Measurements from ENCODE around the gene APLP2. TPM values are rescaled to one million over a fixed set of nuclear protein-coding genes. Genes with fewer than 3 reads are reported as not detected.

Gene APLP2
- total RNA-seq, 1 experiment from 2014 or later = 345 TPM

DNA sequence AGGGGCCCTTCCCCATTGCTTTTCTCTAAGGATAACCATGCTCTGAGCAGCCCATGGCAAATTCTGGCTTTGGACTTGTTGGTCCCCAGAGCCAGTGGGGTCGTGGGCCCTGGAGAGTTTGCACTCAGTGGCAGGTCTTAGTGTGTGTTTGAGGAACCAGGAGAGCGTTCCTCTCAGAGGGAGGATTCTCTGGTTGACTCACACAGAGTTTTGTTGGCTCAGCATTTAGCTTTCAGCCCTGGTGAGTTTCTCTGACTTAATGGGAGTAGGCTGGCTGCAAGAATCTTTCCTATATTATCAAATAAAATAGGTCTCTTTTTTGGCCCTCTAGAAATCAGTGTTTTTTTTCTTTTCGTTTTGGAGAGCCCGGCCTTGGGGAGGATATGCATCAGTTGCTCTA is 110.8 kb downstream of the APLP2 start:
- Histone ChIP-seq H3K27me3 (ENCODE audit: low read length) (no peaks in the 10 kb centered on the region), H3K79me2 (ENCODE audit: low read length) (peaks cover 98% of the 10 kb centered on the region), H2AFZ (ENCODE audit: low read length) (no peak overlapping the region), H3K9me3 (ENCODE audit: low read length) (no peaks in the 10 kb centered on the region), H3K9ac (ENCODE audit: low read length) (no peak overlapping the region), H3F3A (ENCODE audit: low read length, unreplicated experiment) (no peaks in the 10 kb centered on the region), H3K4me3 (ENCODE audit: low read length) (no peak overlapping the region), H3K27ac (ENCODE audit: low read length) (no peak overlapping the region), H3K36me3 (ENCODE audit: low read depth, low read length) (peaks cover 8% of the 10 kb centered on the region), H4K20me1 (ENCODE audit: low read length) (peaks cover 34% of the 10 kb centered on the region), H3K4me1 (ENCODE audit: insufficient read depth, low read length) (peaks cover 25% of the 10 kb centered on the region), H3K9me2 (replicated peaks; ENCODE audit: low read length) (no peaks in the 10 kb centered on the region), H3K4me2 (ENCODE audit: low read length) (no peak overlapping the region)
- BruUV-seq (replicated peaks) = no TSS peak
- POLR2A ChIA-PET (ENCODE audit: unreplicated experiment) = no interaction called here
- peak; percentile 54 for DNase-seq
- peak; percentile 56; the same call in 1 of the 2 replicates for ATAC-seq
- TF ChIP-seq EZH2 (IDR thresholded peaks at IDR 0.05; ENCODE audit: low read length, unreplicated experiment) = no peak
- CTCF ChIA-PET = no interaction called here
- intact Hi-C loops (cut with micrococcal nuclease) = no loop called here

DNA sequence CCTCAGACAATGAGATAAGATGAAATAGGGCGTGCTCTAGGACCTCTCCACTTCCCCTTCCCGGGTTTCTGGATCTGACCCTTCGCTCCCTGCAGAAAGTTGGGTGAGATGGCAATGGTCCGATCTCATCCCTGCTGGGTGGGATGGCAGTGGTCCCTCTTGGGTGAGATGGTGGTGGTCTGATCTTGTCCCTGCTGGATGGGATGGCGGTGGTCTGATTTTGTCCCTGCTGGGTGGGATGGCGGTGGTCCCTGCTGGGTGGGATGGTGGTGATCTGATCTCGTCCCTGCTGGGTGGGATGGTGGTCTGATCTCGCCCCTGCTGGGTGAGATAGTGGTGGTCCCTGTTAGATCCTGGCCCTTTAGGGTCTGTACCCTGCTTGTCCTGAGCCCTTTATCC is 111.2 kb downstream of the APLP2 start:
- DNase-seq = no peak
- Histone ChIP-seq H3K4me2 (ENCODE audit: low read length) (peak overlapping the region; percentile 52; the same call in 1 of the 2 replicates), H3K36me3 (ENCODE audit: low read depth, low read length) (peaks cover 8% of the 10 kb centered on the region), H3K9ac (ENCODE audit: low read length) (no peak overlapping the region), H3K79me2 (ENCODE audit: low read length) (peaks cover 99% of the 10 kb centered on the region), H3F3A (ENCODE audit: low read length, unreplicated experiment) (no peaks in the 10 kb centered on the region), H3K27me3 (ENCODE audit: low read length) (no peaks in the 10 kb centered on the region), H3K9me2 (replicated peaks; ENCODE audit: low read length) (no peaks in the 10 kb centered on the region), H2AFZ (ENCODE audit: low read length) (no peak overlapping the region), H3K9me3 (ENCODE audit: low read length) (no peaks in the 10 kb centered on the region), H4K20me1 (ENCODE audit: low read length) (peaks cover 32% of the 10 kb centered on the region), H3K27ac (ENCODE audit: low read length) (no peak overlapping the region), H3K4me3 (ENCODE audit: low read length) (no peak overlapping the region), H3K4me1 (ENCODE audit: insufficient read depth, low read length) (peaks cover 25% of the 10 kb centered on the region)
- BruUV-seq (replicated peaks) = no TSS peak
- ATAC-seq = no peak
- POLR2A ChIA-PET (ENCODE audit: unreplicated experiment) = no interaction called here
- CTCF ChIA-PET = no interaction called here
- intact Hi-C loops (cut with micrococcal nuclease) = no loop called here
- TF ChIP-seq EZH2phosphoT487 (IDR thresholded peaks at IDR 0.05; ENCODE audit: borderline replicate concordance, low read length) (no peak), EZH2 (IDR thresholded peaks at IDR 0.05; ENCODE audit: low read length, unreplicated experiment) (no peak)
- TF ChIP-seq, protein P1, sequence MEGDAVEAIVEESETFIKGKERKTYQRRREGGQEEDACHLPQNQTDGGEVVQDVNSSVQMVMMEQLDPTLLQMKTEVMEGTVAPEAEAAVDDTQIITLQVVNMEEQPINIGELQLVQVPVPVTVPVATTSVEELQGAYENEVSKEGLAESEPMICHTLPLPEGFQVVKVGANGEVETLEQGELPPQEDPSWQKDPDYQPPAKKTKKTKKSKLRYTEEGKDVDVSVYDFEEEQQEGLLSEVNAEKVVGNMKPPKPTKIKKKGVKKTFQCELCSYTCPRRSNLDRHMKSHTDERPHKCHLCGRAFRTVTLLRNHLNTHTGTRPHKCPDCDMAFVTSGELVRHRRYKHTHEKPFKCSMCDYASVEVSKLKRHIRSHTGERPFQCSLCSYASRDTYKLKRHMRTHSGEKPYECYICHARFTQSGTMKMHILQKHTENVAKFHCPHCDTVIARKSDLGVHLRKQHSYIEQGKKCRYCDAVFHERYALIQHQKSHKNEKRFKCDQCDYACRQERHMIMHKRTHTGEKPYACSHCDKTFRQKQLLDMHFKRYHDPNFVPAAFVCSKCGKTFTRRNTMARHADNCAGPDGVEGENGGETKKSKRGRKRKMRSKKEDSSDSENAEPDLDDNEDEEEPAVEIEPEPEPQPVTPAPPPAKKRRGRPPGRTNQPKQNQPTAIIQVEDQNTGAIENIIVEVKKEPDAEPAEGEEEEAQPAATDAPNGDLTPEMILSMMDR (conservative IDR thresholded peaks at IDR 0.05; ENCODE audit: low read depth, low read length) = no peak

DNA sequence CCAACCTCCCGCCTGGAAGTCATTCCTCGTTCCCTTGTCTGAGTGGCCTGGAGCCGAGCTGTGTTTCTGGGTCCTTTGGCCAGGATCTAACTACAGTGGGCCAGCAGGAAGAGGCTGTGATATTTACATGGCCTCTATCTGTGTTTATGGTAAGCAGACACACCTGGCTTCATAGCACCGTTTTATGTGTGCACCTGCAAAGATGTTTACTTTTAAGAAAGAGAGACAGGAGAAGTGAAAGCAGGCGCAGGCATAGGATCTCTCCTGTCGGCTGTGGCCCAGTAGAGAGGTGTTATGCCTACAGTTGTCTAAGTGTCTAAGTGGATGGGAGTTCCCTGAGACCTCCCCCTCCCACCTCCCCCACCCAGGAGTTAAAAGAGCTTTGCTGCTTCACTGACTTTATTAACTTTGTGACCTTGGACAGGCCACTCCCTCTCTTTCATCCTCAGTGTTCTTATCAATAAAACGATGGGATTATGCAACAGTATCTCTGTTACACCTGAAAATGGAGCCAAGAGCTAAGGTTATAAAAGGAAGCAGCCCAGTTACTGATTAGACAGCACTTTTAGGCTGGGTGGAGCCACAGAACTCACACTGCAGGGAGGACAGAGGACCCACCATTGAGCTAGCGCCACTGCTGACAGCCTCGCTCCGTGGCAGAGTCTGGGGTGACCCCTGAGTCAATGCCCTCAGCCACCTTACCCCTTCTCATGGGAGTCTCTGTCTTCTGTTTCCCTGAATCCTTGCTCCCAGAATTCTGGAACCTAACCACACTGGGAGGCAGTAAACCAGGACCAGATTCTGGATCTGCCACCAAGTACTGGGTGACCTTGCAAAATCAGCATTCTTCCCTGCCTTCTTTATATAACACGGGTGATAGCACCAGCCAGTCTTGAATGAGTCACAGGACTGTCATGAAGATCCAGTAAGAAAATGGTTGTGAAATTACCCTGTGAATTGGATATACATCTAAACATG is 111.9 kb downstream of the APLP2 start:
- ATAC-seq (peak; percentile 82), DNase-seq (peak; percentile 89)
- H3K9ac ChIP-seq (ENCODE audit: low read length) = no peak overlapping the region
- H3K4me2 ChIP-seq (ENCODE audit: low read length) = peak overlapping the region; percentile 52
- H3K9me2 ChIP-seq (replicated peaks; ENCODE audit: low read length) = no peaks in the 10 kb centered on the region
- H3K4me3 ChIP-seq (ENCODE audit: low read length) = no peak overlapping the region
- intact Hi-C loops (cut with micrococcal nuclease) = no loop called here
- peak overlapping the region; percentile 51 for H3K27ac ChIP-seq (ENCODE audit: low read length)
- H3K4me1 ChIP-seq (ENCODE audit: insufficient read depth, low read length) = peaks cover 25% of the 10 kb centered on the region
- no peaks in the 10 kb centered on the region for H3F3A ChIP-seq (ENCODE audit: low read length, unreplicated experiment)
- ChIA-PET POLR2A (ENCODE audit: unreplicated experiment) (no interaction called here), CTCF (no interaction called here)
- H3K27me3 ChIP-seq (ENCODE audit: low read length) = no peaks in the 10 kb centered on the region
- peaks cover 8% of the 10 kb centered on the region for H3K36me3 ChIP-seq (ENCODE audit: low read depth, low read length)
- TF ChIP-seq EZH2phosphoT487 (IDR thresholded peaks at IDR 0.05; ENCODE audit: borderline replicate concordance, low read length) (no peak), EZH2 (IDR thresholded peaks at IDR 0.05; ENCODE audit: low read length, unreplicated experiment) (no peak)
- TF ChIP-seq, protein P1 (conservative IDR thresholded peaks at IDR 0.05; ENCODE audit: low read depth, low read length) = no peak
- BruUV-seq (replicated peaks) = no TSS peak
- peaks cover 29% of the 10 kb centered on the region for H4K20me1 ChIP-seq (ENCODE audit: low read length)
- H3K9me3 ChIP-seq (ENCODE audit: low read length) = no peaks in the 10 kb centered on the region
- peaks cover 99% of the 10 kb centered on the region for H3K79me2 ChIP-seq (ENCODE audit: low read length)
- no peak overlapping the region for H2AFZ ChIP-seq (ENCODE audit: low read length)
